K562 (cell line): Measurements from ENCODE around the gene DLST.

ENCODE experiments used
- CHD2 ChIP-seq: IDR thresholded peaks from 2 replicates; pipeline ENCODE4 v1.6.1; 2011; ENCODE audit warnings: low read depth, low read length
- CTCF ChIP-seq, 3 experiments: IDR thresholded peaks in 2 of 3; conservative IDR thresholded peaks in 1 of 3; 2 replicates each; pipeline ENCODE4 v1.5.1; 2011 to 2012; ENCODE audit warnings: low read length in 3 of 3, mild to moderate bottlenecking in 3 of 3, control low read depth in 2 of 3, improper control_type of control experiment in 1 of 3, inconsistent platforms in 1 of 3, low read depth in 1 of 3, mixed read lengths in 1 of 3, moderate library complexity in 1 of 3; ENCODE audit not compliant: insufficient read depth in 2 of 3
- E2F4 ChIP-seq: sonication (generic); formaldehyde crosslinking; IDR thresholded peaks from 2 replicates; pipeline ENCODE4 v1.8.0; 2022; ENCODE audit warnings: mild to moderate bottlenecking, low read depth, missing genetic modification reagents
- IRF2 ChIP-seq: sonication (generic); formaldehyde crosslinking; IDR thresholded peaks from 2 replicates; pipeline ENCODE4 v1.8.1; 2022; ENCODE audit warnings: mild to moderate bottlenecking, missing genetic modification reagents
- KDM1A ChIP-seq, 2 experiments: fragments of 450-650 bp; IDR thresholded peaks; 2 replicates each; pipeline ENCODE4 v1.6.1; 2016; ENCODE audit warnings: mild to moderate bottlenecking in 2 of 2
- POLR2A ChIP-seq: fragments of 450-650 bp; conservative IDR thresholded peaks from 2 replicates; pipeline ENCODE4 v1.6.1; 2016
- RNF2 ChIP-seq: sonication (generic); IDR thresholded peaks from 2 replicates; pipeline ENCODE4 v1.6.1; 2016
- ZBTB5 ChIP-seq: fragments of 450-650 bp; IDR thresholded peaks from 2 replicates; pipeline ENCODE4 v1.6.1; 2017; ENCODE audit warnings: antibody characterized with exemption

GRCh38 chr14:74840603-74841030 lies 41.1 kb upstream of the DLST start:
- no peak for TF ChIP-seq CTCF (IDR thresholded peaks at IDR 0.05 in 2 of 3, conservative IDR thresholded peaks at IDR 0.05 in 1 of 3; ENCODE audit: insufficient read depth in 2 of 3, low read depth in 1 of 3, low read length in 3 of 3)
- TF ChIP-seq POLR2A = no peak
- no peak for TF ChIP-seq E2F4 (CRISPR knock-in tag)
- no peak for TF ChIP-seq IRF2 (CRISPR knock-in tag)
- TF ChIP-seq KDM1A (IDR thresholded peaks at IDR 0.05) = no peak
- TF ChIP-seq CHD2 = no peak
- TF ChIP-seq RNF2 = no peak
- no peak for TF ChIP-seq ZBTB5
